Adrenal gland (tissue), 5 donors: Measurements from ENCODE around the gene CHM.

Experiments used
- CTCF ChIP-seq, 6 experiments: fragments of 450-650 bp in 4 of 6; fragments of 200-600 bp in 2 of 6; sonication (generic) in 1 of 6; IDR thresholded peaks; 1 replicate in 5 of 6; 2 replicates in 1 of 6; pipeline versions ENCODE4 v1.5.1 to v1.8.0; 2016 to 2021; ENCODE audit warnings: antibody characterized with exemption in 6 of 6, mild to moderate bottlenecking in 2 of 6, moderate library complexity in 1 of 6
- POLR2A ChIP-seq, 2 donors: fragments of 450-650 bp; IDR thresholded peaks; one replicate each; pipeline ENCODE4 v1.6.1; 2017; ENCODE audit warnings: antibody characterized with exemption in 2 of 2, mild to moderate bottlenecking in 2 of 2, moderate library complexity in 1 of 2
- donor health status: DM: no; HTN: no; CAD: no.

GRCh38 chrX:86047174-86047935 is at the start of gene CHM:
- TF ChIP-seq CTCF (IDR thresholded peaks at IDR 0.05) (no peak), POLR2A (IDR thresholded peaks at IDR 0.05) (peak in 1 of 2 donors; percentile 65)
